PC-3 (cell line): ENCODE data around the gene AGER. TPM values are rescaled to one million over a fixed set of nuclear protein-coding genes. Genes with fewer than 3 reads are reported as not detected.

Experiments
- ATAC-seq: fragments of 200-7000 bp; cut with Tn5 transposase; 2 replicates; pipeline ENCODE4 v1.9.1; 2020; ENCODE audit warnings: mild to moderate bottlenecking, moderate library complexity
- BruUV-seq: library from RNA; stranded (reverse); fragments of 400-500 nt; replicated peaks from 2 replicates; lab custom pipeline; 2021; lab: Mats Ljungman, UMichigan
- CTCF ChIA-PET: fragments of 300-600 bp; sonication (Branson Sonifier 250); formaldehyde crosslinking; loops from one replicate; lab custom pipeline; 2022; ENCODE audit warnings: antibody characterized with exemption; lab: Charles Lee
- POLR2A ChIA-PET: fragments of 300-600 bp; sonication (Branson Sonifier 250); formaldehyde crosslinking; loops from one replicate; lab custom pipeline; 2022; ENCODE audit warnings: antibody characterized with exemption; ENCODE audit not compliant: unreplicated experiment; lab: Charles Lee
- DNase-seq: peaks from one replicate; pipeline ENCODE4 v3.0.0-alpha.2; 2015
- H2AFZ ChIP-seq: fragments of 300-600 bp; sonication (generic); 2 replicates; pipeline ENCODE4 v1.6.0; 2016; ENCODE audit warnings: antibody characterized with exemption, low read length
- H3F3A ChIP-seq: fragments of 300-600 bp; sonication (generic); one replicate; pipeline ENCODE4 v1.6.0; 2017; ENCODE audit warnings: antibody characterized with exemption, low read length, control low read depth, mild to moderate bottlenecking; ENCODE audit not compliant: unreplicated experiment
- H3K27ac ChIP-seq: fragments of 300-600 bp; sonication (generic); 2 replicates; pipeline ENCODE4 v1.5.1; 2016; ENCODE audit warnings: mild to moderate bottlenecking, low read length
- H3K27me3 ChIP-seq: fragments of 300-600 bp; sonication (generic); 2 replicates; pipeline ENCODE4 v1.6.1; 2016; ENCODE audit warnings: low read length, mixed read lengths
- H3K36me3 ChIP-seq: fragments of 300-600 bp; sonication (generic); 2 replicates; pipeline ENCODE4 v1.6.1; 2016; ENCODE audit warnings: low read depth, mixed run types, low read length, mixed read lengths
- H3K4me1 ChIP-seq: fragments of 300-600 bp; sonication (generic); 2 replicates; pipeline ENCODE4 v1.5.1; 2016; ENCODE audit warnings: low read length; ENCODE audit not compliant: insufficient read depth
- H3K4me2 ChIP-seq: fragments of 300-600 bp; sonication (generic); 2 replicates; pipeline ENCODE4 v1.6.0; 2016; ENCODE audit warnings: low read length
- H3K4me3 ChIP-seq: fragments of 300-600 bp; sonication (generic); 2 replicates; pipeline ENCODE4 v1.5.1; 2016; ENCODE audit warnings: mild to moderate bottlenecking, low read length, mixed read lengths
- H3K79me2 ChIP-seq: fragments of 300-600 bp; sonication (generic); 2 replicates; pipeline ENCODE4 v1.6.1; 2017; ENCODE audit warnings: low read length, mixed read lengths
- H3K9ac ChIP-seq: fragments of 300-600 bp; sonication (generic); 2 replicates; pipeline ENCODE4 v1.6.0; 2016; ENCODE audit warnings: mild to moderate bottlenecking, low read length
- H3K9me2 ChIP-seq: fragments of 300-600 bp; sonication (generic); replicated peaks from 2 replicates; pipeline ENCODE4 v1.6.1; 2016; ENCODE audit warnings: mixed run types, low read length, mixed read lengths
- H3K9me3 ChIP-seq: fragments of 300-600 bp; sonication (generic); 2 replicates; pipeline ENCODE4 v1.6.1; 2016; ENCODE audit warnings: low read length, mixed read lengths
- H4K20me1 ChIP-seq: fragments of 300-600 bp; sonication (generic); 2 replicates; pipeline ENCODE4 v1.6.1; 2016; ENCODE audit warnings: low read length, mixed read lengths
- CTCF ChIP-seq: fragments of 300-600 bp; sonication (generic); conservative IDR thresholded peaks from 2 replicates; pipeline ENCODE4 v1.5.1; 2017; ENCODE audit warnings: antibody characterized with exemption, low read depth, mild to moderate bottlenecking, low read length
- EZH2 ChIP-seq: fragments of 300-600 bp; sonication (generic); IDR thresholded peaks from one replicate; pipeline ENCODE4 v1.6.1; 2017; ENCODE audit warnings: antibody characterized with exemption, mild to moderate bottlenecking, low read length; ENCODE audit not compliant: unreplicated experiment
- EZH2phosphoT487 ChIP-seq: fragments of 300-600 bp; sonication (generic); IDR thresholded peaks from 2 replicates; pipeline ENCODE4 v1.6.1; 2018; ENCODE audit warnings: mild to moderate bottlenecking, antibody characterized with exemption, low read length, borderline replicate concordance
- intact Hi-C: fragments of 100-400 bp; cut with micrococcal nuclease; formaldehyde crosslinking; loops from 2 replicates; pipeline ENCODE4 v1.9.0; 2023
- total RNA-seq: library from RNA; depleted of rRNA; stranded (reverse); fragments of >200 nt; gene quantifications from 2 replicates; pipeline ENCODE4 v1.2.3, GENCODE V29; 2014

The AGER gene
- total RNA-seq, 1 experiment from 2014 or later = 2.0 TPM

- Histone ChIP-seq H3F3A (no peaks in the 10 kb centered on the region), H3K27me3 (no peaks in the 10 kb centered on the region), H3K9ac (peak within 1 kb of the TSS; percentile 90), H3K9me3 (no peaks in the 10 kb centered on the region), H3K4me2 (peak within 1 kb of the TSS; percentile 93), H3K4me3 (peak within 1 kb of the TSS; percentile 94), H3K27ac (peak within 1 kb of the TSS; percentile 83), H4K20me1 (no peaks in the 10 kb centered on the region), H3K36me3 (peaks cover 3% of the 10 kb centered on the region), H3K79me2 (peaks cover 33% of the 10 kb centered on the region), H2AFZ (peak within 1 kb of the TSS; percentile 95), H3K9me2 (no peaks in the 10 kb centered on the region), H3K4me1 (peaks cover 33% of the 10 kb centered on the region)
- no peak for TF ChIP-seq CTCF
- TF ChIP-seq EZH2phosphoT487 = no peak
- TF ChIP-seq EZH2 = no peak
- ChIA-PET POLR2A (interaction anchor here (0.5 to 0.6 kb wide), 2 partner anchors 14 to 37 kb away, joined by 3 to 5 read pairs; partner anchors contain the start of gene PBX2), CTCF (no interaction called here)
- no TSS peak for BruUV-seq
- intact Hi-C loops = loop anchor here (1.0 to 5.0 kb wide), 2 partner anchors 22 to 219 kb away; partner anchors contain the start of genes NELFE, PPT2 and SKIC2
- DNase-seq (peak; percentile 94), ATAC-seq (peak; percentile 60)
Observed at GRCh38 chr6:32175711-32176475, 8.2 kb downstream of the AGER start, which contains the start of gene AGPAT1. AGPAT1 (minus strand) TSS chr6:32176084; CDS start chr6:32171496, 4,588 bp downstream.

- H3K9ac ChIP-seq = peak overlapping the region; percentile 90
- no peak for DNase-seq
- no peak for ATAC-seq
- no peaks in the 10 kb centered on the region for H3F3A ChIP-seq
- no peaks in the 10 kb centered on the region for H3K9me3 ChIP-seq
- no peaks in the 10 kb centered on the region for H3K27me3 ChIP-seq
- 0 out of 2 replicates have a peak, but pooled peaks cover under 1% of the 10 kb centered on the region for H3K36me3 ChIP-seq
- H3K79me2 ChIP-seq = peaks cover 33% of the 10 kb centered on the region
- no peak overlapping the region for H3K27ac ChIP-seq
- no peaks in the 10 kb centered on the region for H4K20me1 ChIP-seq
- H3K4me3 ChIP-seq = peak overlapping the region; percentile 94
- ChIA-PET POLR2A (no interaction called here), CTCF (no interaction called here)
- H3K4me1 ChIP-seq = peaks cover 33% of the 10 kb centered on the region
- no peaks in the 10 kb centered on the region for H3K9me2 ChIP-seq
- TF ChIP-seq CTCF = no peak
- no peak for TF ChIP-seq EZH2
- no peak for TF ChIP-seq EZH2phosphoT487
- TSS peak; percentile 21 for BruUV-seq
- H3K4me2 ChIP-seq = peak overlapping the region; percentile 93
- peak overlapping the region; percentile 95 for H2AFZ ChIP-seq
- intact Hi-C loops = loop anchor here (5.0 kb wide), 1 partner anchor 218 kb away; the partner anchor contains the start of genes NELFE and SKIC2
Observed at GRCh38 chr6:32175322-32175710, 8.7 kb downstream of the AGER start.
